Fibroblast of the conjunctiva (primary cell): ENCODE data around the gene MACROD2.

Experiments used
- DNase-seq: peaks from one replicate; pipeline ENCODE4 v3.0.0-alpha.2; 2010; ENCODE audit warnings: low read depth

MACROD2 gene

GRCh38 chr20:15818651-15819071 is 1823.3 kb downstream of the MACROD2 start:
- DNase-seq = no peak

DNA sequence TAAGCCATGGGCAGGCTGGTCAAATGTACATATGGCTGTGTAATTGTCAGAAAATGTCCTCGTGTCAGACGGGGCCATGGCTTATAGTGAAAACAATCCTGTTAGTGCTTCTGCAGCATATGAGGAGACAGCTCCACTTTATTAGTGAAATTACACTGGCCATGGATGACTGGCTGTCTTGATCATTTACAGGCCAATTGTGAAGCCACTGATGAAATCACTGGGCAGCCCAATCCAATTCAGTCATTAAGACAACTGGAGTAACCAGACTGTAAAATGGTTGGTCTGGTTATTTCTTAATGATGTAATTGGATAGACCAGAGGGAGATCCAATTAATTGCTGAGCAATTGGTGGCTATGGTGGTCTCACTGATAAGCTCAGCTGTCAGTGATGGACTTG is 1828.4 kb downstream of the MACROD2 start:
- DNase-seq = no peak

GRCh38 chr20:15827628-15828027 is 1832.3 kb downstream of the MACROD2 start:
- DNase-seq = no peak

DNA sequence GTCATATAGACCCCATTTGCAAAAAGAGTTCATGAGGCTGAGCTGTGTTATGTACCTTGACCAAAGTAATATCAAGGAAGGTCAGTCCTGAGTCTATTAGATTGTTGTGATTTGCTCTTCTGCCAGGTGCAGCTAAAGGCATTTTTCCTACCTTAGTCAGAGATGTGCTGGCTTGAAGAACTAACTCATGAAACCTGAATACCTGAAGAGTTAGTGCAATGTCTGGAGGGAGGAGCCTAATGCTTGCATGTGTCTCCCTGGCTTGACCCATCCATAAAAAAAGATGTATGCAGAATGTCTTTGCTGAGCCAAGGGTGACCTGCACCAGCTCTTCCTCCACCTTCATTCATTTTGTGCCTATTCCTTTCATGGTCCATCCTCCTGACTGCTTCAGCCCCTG is 1835.9 kb downstream of the MACROD2 start:
- DNase-seq = no peak

DNA sequence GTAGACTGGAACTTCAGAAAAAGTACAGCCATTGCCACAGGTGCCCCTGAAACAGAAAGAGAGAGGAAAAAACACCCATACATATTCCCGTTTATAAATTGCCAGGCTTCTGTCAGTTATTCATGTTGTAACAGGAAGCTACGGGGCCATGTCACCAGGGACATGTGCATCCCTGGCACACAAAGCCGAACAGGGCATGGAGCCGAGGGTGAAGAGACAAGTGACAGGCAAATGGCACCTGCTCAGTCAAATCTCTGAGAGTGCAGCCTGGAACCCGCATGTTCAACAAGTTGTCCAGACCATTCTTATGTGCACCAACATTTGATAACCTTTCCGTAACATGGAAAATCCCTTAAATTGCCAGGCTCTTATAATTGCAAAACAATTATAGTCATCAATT is 1837.2 kb downstream of the MACROD2 start:
- no peak for DNase-seq

DNA sequence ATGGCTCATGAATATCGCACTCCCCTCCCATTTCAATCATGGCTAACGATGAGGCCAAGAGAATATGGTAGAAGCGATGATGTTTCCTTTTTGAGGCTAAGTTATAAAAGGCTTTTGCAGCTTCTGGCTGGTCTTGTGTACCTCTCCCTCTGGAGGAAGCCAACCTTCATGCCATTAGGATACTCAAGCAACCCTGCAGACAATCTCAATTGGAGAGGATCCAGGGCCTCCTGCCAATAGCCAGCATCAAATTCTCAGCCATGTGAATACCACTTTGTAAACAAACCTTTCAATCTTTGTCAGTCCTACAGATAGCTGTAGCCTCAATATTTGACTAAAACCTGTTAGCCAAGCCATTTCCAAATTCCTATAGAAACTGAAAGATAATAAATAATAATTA is 1839.5 kb downstream of the MACROD2 start:
- DNase-seq = no peak

- DNase-seq = no peak
Observed at GRCh38 chr20:15835811-15836210, 1840.5 kb downstream of the MACROD2 start.

- DNase-seq = no peak
Observed at GRCh38 chr20:15836634-15837033, 1841.3 kb downstream of the MACROD2 start.

DNA sequence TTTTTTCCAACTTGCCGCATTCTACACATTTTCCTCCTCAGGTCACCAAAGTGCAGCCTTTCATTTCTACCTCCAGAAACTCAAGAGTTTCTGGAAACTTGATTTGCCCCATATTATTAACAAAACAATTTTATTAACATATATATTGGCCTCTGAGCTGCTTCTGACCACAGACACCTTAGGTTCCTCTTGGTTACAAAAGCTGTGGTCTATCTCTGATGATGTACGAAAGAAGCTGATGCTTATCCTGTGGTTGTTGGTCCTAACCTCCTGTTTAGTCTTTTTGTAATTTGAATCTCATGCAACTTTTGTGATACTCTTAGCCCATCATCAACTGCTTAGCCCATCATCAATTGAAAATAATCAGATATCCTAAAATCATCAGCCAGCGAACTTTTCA is 1842.2 kb downstream of the MACROD2 start:
- DNase-seq = no peak

DNA sequence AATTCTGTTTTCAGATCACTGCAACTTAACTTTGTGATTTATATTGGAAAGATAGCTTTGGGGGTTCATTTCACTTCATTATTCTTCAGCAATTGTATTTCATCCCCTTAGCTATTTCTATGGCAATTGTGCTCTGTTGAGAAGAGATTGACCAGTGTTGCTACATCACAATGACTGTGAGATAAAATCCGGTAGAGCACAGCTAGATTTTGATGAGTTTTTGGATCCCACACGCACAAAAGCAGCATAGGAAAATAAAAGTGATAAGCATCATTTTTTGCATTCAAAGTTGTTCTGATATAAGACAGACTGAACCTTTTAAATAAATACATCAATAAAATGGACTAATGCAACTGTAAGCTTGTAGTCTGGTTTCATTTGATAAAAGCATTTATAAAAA is 1843.2 kb downstream of the MACROD2 start:
- no peak for DNase-seq

GRCh38 chr20:15840636-15841301 is 1845.5 kb downstream of the MACROD2 start:
- no peak for DNase-seq

DNA sequence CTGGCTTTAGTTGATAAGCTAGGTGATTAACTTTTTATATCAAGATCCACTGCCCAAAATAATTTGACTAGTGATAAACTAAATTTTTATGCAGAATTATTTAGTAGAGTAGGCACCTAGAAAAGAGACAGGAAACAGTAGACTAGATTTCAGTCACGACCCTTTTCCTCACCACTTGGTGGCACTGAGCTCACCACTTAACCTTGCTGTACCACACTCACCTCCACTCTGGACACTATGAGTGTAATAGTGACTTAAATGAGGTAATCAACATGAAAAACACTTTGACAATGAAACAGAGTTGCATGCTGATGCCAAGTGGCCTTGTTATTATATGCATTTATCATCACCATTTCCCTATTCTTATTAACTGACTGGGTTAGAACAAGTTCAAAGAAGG is 1847.6 kb downstream of the MACROD2 start:
- no peak for DNase-seq

- DNase-seq = no peak
Observed at GRCh38 chr20:15843777-15844176, 1848.5 kb downstream of the MACROD2 start.

GRCh38 chr20:15847196-15847784 is 1852.0 kb downstream of the MACROD2 start:
- no peak for DNase-seq

DNA sequence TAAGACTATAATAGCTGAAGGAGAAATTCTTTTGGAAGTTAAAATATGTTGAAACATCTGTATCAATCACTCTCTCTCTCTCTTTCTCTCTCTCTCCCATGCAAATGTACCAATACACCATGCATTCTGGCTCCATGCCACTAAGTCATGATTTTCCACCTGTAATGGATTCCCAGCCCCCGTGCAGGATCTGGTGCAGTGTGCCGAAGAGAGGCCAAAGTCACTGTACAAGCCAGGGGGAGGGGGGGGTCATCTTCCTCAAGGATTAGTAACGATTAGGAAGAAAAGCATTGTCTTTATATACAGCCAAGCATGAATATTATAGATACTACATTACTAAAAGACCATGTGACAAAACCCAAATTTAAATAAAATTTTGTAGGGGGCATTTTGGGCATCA is 1852.8 kb downstream of the MACROD2 start:
- DNase-seq = no peak

DNA sequence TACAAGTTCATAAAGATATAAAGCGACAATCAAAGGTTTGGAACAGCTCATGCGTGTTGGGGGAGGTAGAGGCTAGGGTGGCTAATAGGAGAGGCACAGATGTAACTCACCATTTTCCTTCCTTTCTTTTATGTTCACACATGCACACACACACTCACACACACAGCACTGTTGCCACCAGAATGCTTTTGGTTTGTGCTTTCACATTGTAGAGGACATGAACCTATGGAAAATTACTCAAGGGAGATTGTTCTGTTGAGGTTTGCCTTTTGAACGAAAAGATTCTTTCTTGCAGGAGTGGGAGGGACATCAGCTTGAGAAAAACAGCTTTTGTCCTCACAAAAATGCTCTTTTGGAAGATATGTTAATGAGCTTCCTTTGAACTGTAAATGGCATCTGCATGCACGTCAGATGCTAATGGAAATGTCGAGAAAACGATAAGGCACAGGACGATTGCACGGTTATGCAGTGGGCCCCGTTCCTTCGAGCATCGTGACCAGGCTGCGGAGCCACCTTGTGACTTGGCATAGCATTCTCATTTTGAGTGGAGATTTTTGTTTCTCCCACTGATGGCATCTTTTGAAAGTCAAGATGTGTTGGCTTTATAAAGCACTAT is 1853.8 kb downstream of the MACROD2 start:
- no peak for DNase-seq

DNA sequence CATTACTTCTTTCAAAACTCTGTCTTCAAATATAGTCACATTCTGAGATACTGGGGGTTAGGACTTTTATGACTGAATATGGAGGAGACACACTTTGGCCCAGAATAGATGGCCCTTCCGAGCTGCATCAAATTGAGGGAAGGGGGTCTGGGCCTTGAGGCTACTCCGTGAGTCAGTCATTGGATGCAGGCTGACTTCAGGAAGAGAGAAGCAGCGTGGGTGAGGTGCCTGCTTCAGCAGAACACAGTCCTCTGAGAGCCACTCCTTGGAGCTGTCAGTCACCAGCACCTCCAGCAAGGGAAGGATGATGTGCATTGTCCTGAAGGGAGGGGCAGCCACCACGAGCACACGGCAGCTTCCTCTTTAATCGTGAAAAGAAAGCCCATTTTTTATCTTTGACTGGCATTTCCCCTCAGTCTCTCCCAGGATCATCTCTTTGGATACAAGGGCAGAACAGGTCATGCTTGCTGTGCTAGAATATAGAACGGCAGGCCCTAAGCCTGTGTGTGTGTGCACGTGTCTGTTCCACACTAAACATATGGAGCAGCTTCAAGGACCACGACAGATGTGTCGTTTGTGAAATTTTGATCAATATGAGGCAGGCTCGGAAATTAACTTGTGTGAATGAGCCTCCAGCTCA is 1856.4 kb downstream of the MACROD2 start:
- DNase-seq = no peak

DNA sequence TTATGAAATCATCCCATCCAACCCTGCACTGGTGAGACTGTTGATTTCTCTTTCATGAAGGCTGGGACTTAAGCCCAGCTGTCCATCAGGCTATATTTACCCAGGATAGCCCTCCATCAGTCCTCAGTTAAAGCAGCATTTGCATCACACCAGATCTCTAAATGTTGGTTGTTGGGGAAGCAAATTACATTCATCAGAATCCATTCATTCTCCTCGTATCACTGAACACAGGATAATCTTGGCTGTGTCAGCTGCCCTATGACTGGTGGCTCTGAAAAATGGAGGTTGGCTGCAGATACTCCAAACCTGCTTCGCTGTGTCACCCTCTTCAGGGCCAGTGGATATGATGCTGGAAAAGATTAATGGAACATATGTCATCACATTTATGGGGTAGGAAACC is 1859.6 kb downstream of the MACROD2 start:
- no peak for DNase-seq

- no peak for DNase-seq
Observed at GRCh38 chr20:15857173-15857784, 1862.0 kb downstream of the MACROD2 start.

- no peak for DNase-seq
Observed at GRCh38 chr20:15859061-15859460, 1863.7 kb downstream of the MACROD2 start.

- no peak for DNase-seq
Observed at GRCh38 chr20:15860850-15861249, 1865.5 kb downstream of the MACROD2 start.

GRCh38 chr20:15862178-15862577 is 1866.9 kb downstream of the MACROD2 start:
- no peak for DNase-seq

GRCh38 chr20:15863735-15864134 is 1868.4 kb downstream of the MACROD2 start:
- DNase-seq = no peak
